K562 (cell line): ENCODE measurements around the gene DNAAF1. TPM values are rescaled to one million over a fixed set of nuclear protein-coding genes. Genes with fewer than 3 reads are reported as not detected.

ENCODE experiments used
- ARID3A ChIP-seq: IDR thresholded peaks from 2 replicates; pipeline ENCODE4 v1.6.1; 2012; ENCODE audit warnings: low read depth, low read length, improper control_type of control experiment, borderline replicate concordance
- E2F1 ChIP-seq: sonication (generic); formaldehyde crosslinking; IDR thresholded peaks from 2 replicates; pipeline ENCODE4 v1.8.1; 2023; ENCODE audit warnings: mild to moderate bottlenecking, missing genetic modification reagents, moderate library complexity
- HMGXB4 ChIP-seq: sonication (generic); formaldehyde crosslinking; IDR thresholded peaks from 2 replicates; pipeline ENCODE4 v1.8.1; 2023; ENCODE audit warnings: mild to moderate bottlenecking, missing genetic modification reagents
- HOMEZ ChIP-seq: fragments of 250-450 bp; sonication (Bioruptor Pico); IDR thresholded peaks from 2 replicates; pipeline ENCODE4 v1.4.0; 2020; ENCODE audit warnings: mild to moderate bottlenecking, moderate library complexity
- NEUROD1 ChIP-seq: fragments of 150-350 bp; IDR thresholded peaks from 2 replicates; pipeline ENCODE4 v1.6.1; 2014; ENCODE audit warnings: borderline replicate concordance, low read length, low read depth; ENCODE audit not compliant: partially characterized antibody
- POLR2AphosphoS5 ChIP-seq: IDR thresholded peaks from 2 replicates; pipeline ENCODE4 v1.6.1; 2011; ENCODE audit warnings: mild to moderate bottlenecking, low read depth, low read length, moderate library complexity; ENCODE audit not compliant: control insufficient read depth, insufficient read depth
- RBFOX2 ChIP-seq: fragments of 200-400 bp; formaldehyde crosslinking; IDR thresholded peaks from 2 replicates; pipeline ENCODE4 v1.6.1; 2017; ENCODE audit warnings: low read depth, mild to moderate bottlenecking, low read length, moderate library complexity
- RBM25 ChIP-seq: fragments of 200-400 bp; formaldehyde crosslinking; IDR thresholded peaks from 2 replicates; pipeline ENCODE4 v1.6.1; 2018; ENCODE audit warnings: low read length, low read depth, moderate library complexity; ENCODE audit not compliant: severe bottlenecking
- SREBF1 ChIP-seq: fragments of 150-350 bp; IDR thresholded peaks from 2 replicates; pipeline ENCODE4 v1.6.1; 2014; ENCODE audit warnings: antibody characterized with exemption, low read depth, low read length, borderline replicate concordance
- U2AF1 ChIP-seq: fragments of 200-400 bp; formaldehyde crosslinking; optimal IDR thresholded peaks from 2 replicates; pipeline ENCODE3; 2017; ENCODE audit warnings: mild to moderate bottlenecking, low read depth, low read length, moderate library complexity
- ZKSCAN1 ChIP-seq: fragments of 150-350 bp; IDR thresholded peaks from 2 replicates; pipeline ENCODE4 v1.6.1; 2016; ENCODE audit warnings: low read depth, low read length
- polyA plus RNA-seq, 8 experiments: library from polyadenylated mRNA; depleted of rRNA in 4 of 8; stranded (reverse) in 5 of 8; unstranded in 3 of 8; fragments of >200 nt; fragmentation: Nextera tagmentation in 2 of 8; fragmentation: Illumina TruSeq in 1 of 8; extraction: Ambion mirVana in 2 of 8; extraction: Trizol in 1 of 8; gene quantifications; 2 replicates each; pipeline versions ENCODE4 v1.2.1 to v1.2.3, GENCODE V29; 2011 to 2014; ENCODE audit warnings: inconsistent platforms in 1 of 8, missing spikeins in 1 of 8
- total RNA-seq, 7 experiments: library from RNA; depleted of rRNA in 6 of 7; stranded (reverse); fragments of >200 nt in 6 of 7; fragmentation: Illumina TruSeq in 2 of 7; extraction: Trizol in 2 of 7; gene quantifications; 2 replicates each; pipeline versions ENCODE4 v1.2.1 to v1.2.3, GENCODE V29; 2011 to 2021; ENCODE audit warnings: low replicate concordance in 1 of 7

Gene DNAAF1
- total and polyA plus RNA-seq, 9 of the 15 experiments (the other 6 are each of a cell fraction or from before 2014, with no cell fraction given) = 0.01 TPM; not detected in 8

GRCh38 chr16:84116720-84117493 is 28.2 kb upstream of the DNAAF1 start, which contains the start of gene MBTPS1 (continued):
- no peak for TF ChIP-seq HOMEZ (CRISPR knock-in tag)
- TF ChIP-seq E2F1 (CRISPR knock-in tag) = peak; percentile 30; the same call in 1 of the 2 replicates
- no peak for TF ChIP-seq SREBF1
- peak; percentile 100 for TF ChIP-seq RBM25
- peak; percentile 31 for TF ChIP-seq NEUROD1
- no peak; the same call in 1 of the 2 replicates for TF ChIP-seq POLR2AphosphoS5
- TF ChIP-seq RBFOX2 = peak; percentile 97
- peak; percentile 26; the same call in 1 of the 2 replicates for TF ChIP-seq ZKSCAN1
- TF ChIP-seq HMGXB4 = peak; percentile 15; the same call in 1 of the 2 replicates
- TF ChIP-seq U2AF1 = peak; percentile 78
- no peak for TF ChIP-seq ARID3A
